Brain microvascular endothelial cell (primary cell): ENCODE measurements around the gene FUT9.

Source experiments
- DNase-seq: peaks from one replicate; pipeline ENCODE4 v3.0.0-alpha.2; 2020
- H3K27ac ChIP-seq: fragments of 250-450 bp; sonication (Bioruptor Pico); 2 replicates; pipeline ENCODE4 v1.5.1; 2020; ENCODE audit warnings: mild to moderate bottlenecking, moderate library complexity
- H3K27me3 ChIP-seq: fragments of 250-450 bp; sonication (Bioruptor Pico); replicated peaks from 2 replicates; pipeline ENCODE4 v1.5.1; 2020; ENCODE audit warnings: mild to moderate bottlenecking
- H3K36me3 ChIP-seq: fragments of 250-450 bp; sonication (Bioruptor Pico); replicated peaks from 2 replicates; pipeline ENCODE4 v1.5.1; 2020; ENCODE audit warnings: mild to moderate bottlenecking
- H3K4me3 ChIP-seq: 2 replicates; pipeline ENCODE4 v1.5.1; 2011; ENCODE audit warnings: low read depth, mild to moderate bottlenecking, control low read depth, low read length, moderate library complexity
- CTCF ChIP-seq: IDR thresholded peaks from 2 replicates; pipeline ENCODE4 v1.5.1; 2011; ENCODE audit warnings: low read depth, mild to moderate bottlenecking, moderate library complexity, low read length, control low read depth, inconsistent platforms; ENCODE audit errors: missing control alignments
- in situ Hi-C: cut with HindIII; loops from 2 replicates; pipeline ENCODE4 v1.10.0; 2017; ENCODE audit warnings: low sequenced_read_pairs, low pct_ligation_motif_present

The FUT9 gene

GRCh38 chr6:96101564-96101963, 85.8 kb downstream of the FUT9 start:
- Histone ChIP-seq H3K27ac (no peak overlapping the region), H3K27me3 (no peaks in the 10 kb centered on the region), H3K4me3 (no peak overlapping the region), H3K36me3 (no peaks in the 10 kb centered on the region)
- no peak for DNase-seq
- no peak for TF ChIP-seq CTCF
- in situ Hi-C loops: no loop called here

DNA sequence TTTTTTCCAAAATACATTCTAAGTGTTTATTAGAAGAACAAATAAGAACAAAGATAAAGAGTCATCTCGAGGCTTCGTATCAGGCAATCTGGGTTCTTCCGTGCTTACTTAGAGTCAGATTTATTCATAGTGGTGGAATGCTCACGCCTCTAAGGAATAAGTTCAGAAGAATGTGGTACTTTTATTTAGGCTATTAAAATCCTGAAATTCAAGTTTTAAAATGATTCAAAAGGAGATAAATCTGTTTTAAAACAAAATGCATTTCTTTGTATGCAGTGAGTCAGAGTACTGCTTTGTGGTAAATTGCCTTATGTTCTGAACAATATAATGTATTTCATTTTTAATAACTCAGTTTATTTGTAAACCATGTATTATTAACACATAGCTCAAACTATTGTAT, 89.1 kb downstream of the FUT9 start:
- no peak for DNase-seq
- no peak for TF ChIP-seq CTCF
- Histone ChIP-seq H3K36me3 (no peaks in the 10 kb centered on the region), H3K27ac (no peak overlapping the region), H3K27me3 (no peaks in the 10 kb centered on the region), H3K4me3 (no peak overlapping the region)
- in situ Hi-C loops: no loop called here

- Histone ChIP-seq H3K36me3 (no peaks in the 10 kb centered on the region), H3K27ac (no peak overlapping the region), H3K27me3 (no peaks in the 10 kb centered on the region), H3K4me3 (no peak overlapping the region)
- in situ Hi-C loops: no loop called here
- TF ChIP-seq CTCF: no peak
- DNase-seq: no peak
Observed at GRCh38 chr6:96110878-96111277, 95.1 kb downstream of the FUT9 start.

GRCh38 chr6:96116674-96117073, 100.9 kb downstream of the FUT9 start:
- no peak overlapping the region for H3K4me3 ChIP-seq
- H3K27me3 ChIP-seq: no peaks in the 10 kb centered on the region
- no peak overlapping the region for H3K27ac ChIP-seq
- in situ Hi-C loops: no loop called here
- no peaks in the 10 kb centered on the region for H3K36me3 ChIP-seq
- TF ChIP-seq CTCF: no peak
- no peak for DNase-seq

GRCh38 chr6:96124778-96125177, 109.0 kb downstream of the FUT9 start:
- no peaks in the 10 kb centered on the region for H3K36me3 ChIP-seq
- TF ChIP-seq CTCF: no peak
- no peak overlapping the region for H3K4me3 ChIP-seq
- in situ Hi-C loops: no loop called here
- H3K27ac ChIP-seq: no peak overlapping the region
- DNase-seq: no peak
- no peaks in the 10 kb centered on the region for H3K27me3 ChIP-seq

- Histone ChIP-seq H3K4me3 (no peak overlapping the region), H3K36me3 (no peaks in the 10 kb centered on the region), H3K27ac (no peak overlapping the region), H3K27me3 (no peaks in the 10 kb centered on the region)
- DNase-seq: no peak
- TF ChIP-seq CTCF: no peak
- in situ Hi-C loops: no loop called here
Observed at GRCh38 chr6:96138406-96138805, 122.6 kb downstream of the FUT9 start.
